Lung (tissue), 12 donors: ENCODE results near the gene GCK. TPM values are rescaled to one million over a fixed set of nuclear protein-coding genes. Genes with fewer than 3 reads are reported as not detected.

Source experiments
- ATAC-seq: fragments of 200-7000 bp; cut with Tn5 transposase; one replicate; pipeline ENCODE4 v1.9.1; 2020; ENCODE audit warnings: moderate number of reproducible peaks; ENCODE audit not compliant: insufficient read depth, low FRiP score
- DNase-seq, 3 donors: peaks; one replicate each; pipeline ENCODE4 v3.0.0-alpha.2; 2013 to 2017
- H3K27ac ChIP-seq, 2 donors: one replicate each; pipeline ENCODE4 v1.5.1; 2013; ENCODE audit warnings: mild to moderate bottlenecking in 2 of 2, moderate library complexity in 2 of 2, control low read depth in 1 of 2, inconsistent platforms in 1 of 2, low read depth in 1 of 2, low read length in 1 of 2
- H3K27me3 ChIP-seq, 3 donors: one replicate each; pipeline ENCODE4 v1.5.1; 2013; ENCODE audit warnings: low read length in 2 of 3; ENCODE audit not compliant: control insufficient read depth in 3 of 3, insufficient read depth in 3 of 3
- H3K36me3 ChIP-seq, 4 donors: one replicate each; pipeline ENCODE4 v1.5.1; 2013; ENCODE audit warnings: low read length in 4 of 4, mild to moderate bottlenecking in 1 of 4, moderate library complexity in 1 of 4; ENCODE audit not compliant: control insufficient read depth in 4 of 4, insufficient read depth in 4 of 4
- H3K4me1 ChIP-seq, 5 donors: one replicate each; pipeline ENCODE4 v1.5.1; 2013; ENCODE audit warnings: low read length in 5 of 5, mild to moderate bottlenecking in 2 of 5, moderate library complexity in 1 of 5; ENCODE audit not compliant: control insufficient read depth in 5 of 5, insufficient read depth in 5 of 5
- H3K4me3 ChIP-seq: one replicate; pipeline ENCODE4 v1.5.1; 2013; ENCODE audit warnings: mild to moderate bottlenecking, control low read depth, moderate library complexity
- H3K9ac ChIP-seq, 2 donors: one replicate each; pipeline ENCODE4 v1.5.1; 2013; ENCODE audit warnings: low read length in 2 of 2, control low read depth in 1 of 2; ENCODE audit not compliant: insufficient read depth in 1 of 2
- H3K9me3 ChIP-seq, 4 donors: one replicate each; pipeline ENCODE4 v1.5.1; 2013; ENCODE audit warnings: low read length in 3 of 4, mild to moderate bottlenecking in 1 of 4, moderate library complexity in 1 of 4; ENCODE audit not compliant: control insufficient read depth in 4 of 4, insufficient read depth in 3 of 4
- CTCF ChIP-seq: IDR thresholded peaks from 2 replicates; pipeline ENCODE4 v1.5.1; 2012; ENCODE audit warnings: mild to moderate bottlenecking; ENCODE audit errors: control extremely low read depth, extremely low read depth
- WGBS, 2 donors: extraction: QIAGEN DNeasy Blood & Tissue Kit; methylation state at CpG; one replicate each; pipeline ENCODE4 v1.1.7; 2013; 5-methylcytosine and 5-hydroxymethylcytosine counted together
- polyA plus RNA-seq, 2 donors: library from polyadenylated mRNA; stranded (reverse); fragments of 200-250 nt; gene quantifications; one replicate each; pipeline ENCODE4 v1.2.1, GENCODE V29; 2013
- total RNA-seq, 2 donors: library from RNA; depleted of rRNA in 1 of 2; stranded (reverse); fragments of >200 nt in 1 of 2; gene quantifications; one replicate each; pipeline ENCODE4 v1.2.1, GENCODE V29; 2014 to 2021
- donor health status: control.
- donor health status: control.
- donor health status: Bipolar disorder and iron deficiency.
- donor health status: healthy.
- donor health status: DM: yes; HTN: yes; CAD: no.

Gene GCK
- total and polyA plus RNA-seq, 4 donors = 0.25 to 1.1 (median 0.43) TPM

- Histone ChIP-seq H3K9ac (no peak overlapping the region), H3K9me3 (no peaks in the 10 kb centered on the region), H3K36me3 (peaks cover 0 to 17% (median 9%) of the 10 kb centered on the region in 4 donors), H3K4me1 (peaks cover 5 to 23% (median 9%) of the 10 kb centered on the region in 5 donors), H3K27ac (peak overlapping the region in 1 of 2 donors; percentile 11), H3K27me3 (no peaks in the 10 kb centered on the region), H3K4me3 (no peak overlapping the region)
- TF ChIP-seq CTCF = no peak
- DNase-seq = no peak
- ATAC-seq = no peak
- 97 to 98% methylated on average over 6 of the region's 6 CpGs for WGBS, 2 donors
These were observed 64.4 kb downstream of the GCK start for GRCh38 chr7:44124822-44125202.

- 1% methylated on average over 75 to 86 of the region's 86 CpGs for WGBS, 2 donors
- TF ChIP-seq CTCF = no peak
- Histone ChIP-seq H3K36me3 (peaks cover 0 to 18% (median 13%) of the 10 kb centered on the region in 4 donors), H3K4me1 (peaks cover 3 to 23% (median 9%) of the 10 kb centered on the region in 5 donors), H3K9me3 (no peaks in the 10 kb centered on the region), H3K27me3 (no peaks in the 10 kb centered on the region), H3K27ac (peak within 1 kb of the TSS; percentile 86 to 94), H3K4me3 (peak within 1 kb of the TSS; percentile 85), H3K9ac (peak within 1 kb of the TSS; percentile 84 to 88)
- DNase-seq (peak; percentile 99), ATAC-seq (peak; percentile 98)
These were observed 65.8 kb downstream of the GCK start, which contains the start of gene POLD2 for GRCh38 chr7:44123190-44124003. TSS of gene POLD2 (minus strand) at chr7:44123548. CDS start at chr7:44122053, 1,495 bp downstream.

GRCh38 chr7:44122529-44122928, 66.7 kb downstream of the GCK start:
- no peaks in the 10 kb centered on the region for H3K27me3 ChIP-seq
- H3K4me3 ChIP-seq = peak overlapping the region; percentile 32
- peak overlapping the region; percentile 61 to 76 for H3K9ac ChIP-seq
- H3K27ac ChIP-seq = peak overlapping the region in 1 of 2 donors; percentile 69
- TF ChIP-seq CTCF = no peak
- peaks cover 3 to 23% (median 9%) of the 10 kb centered on the region in 5 donors for H3K4me1 ChIP-seq
- H3K9me3 ChIP-seq = no peaks in the 10 kb centered on the region
- ATAC-seq (no peak), DNase-seq (no peak)
- 51 to 68% methylated on average over 1 of the region's 1 CpG for WGBS, 2 donors
- peaks cover 0 to 23% (median 17%) of the 10 kb centered on the region in 4 donors for H3K36me3 ChIP-seq
